Activated CD8-positive, alpha-beta T cell treated with anti-CD3 and anti-CD28 coated beads for 36 hours (primary cell): Measurements from ENCODE around the gene FLACC1. TPM values are rescaled to one million over a fixed set of nuclear protein-coding genes. Genes with fewer than 3 reads are reported as not detected.
"Not testable (repeated sequence)": the region's sequence is repeated elsewhere in the genome, so short reads cannot be mapped to it uniquely, and the experiment has no call there.

Experiments used
- ATAC-seq: fragments of 200-7000 bp; cut with Tn5 transposase; one replicate; pipeline ENCODE4 v1.10.0; 2021; ENCODE audit warnings: mild to moderate bottlenecking, moderate library complexity
- CTCF ChIA-PET: fragments of 350-600 bp; sonication (Branson Sonifier 250); formaldehyde crosslinking; loops from one replicate; lab custom pipeline; 2021; ENCODE audit warnings: antibody characterized with exemption; lab: Charles Lee
- POLR2A ChIA-PET: fragments of 350-600 bp; sonication (Branson Sonifier 250); formaldehyde crosslinking; loops from one replicate; lab custom pipeline; 2021; ENCODE audit warnings: antibody characterized with exemption; lab: Charles Lee
- DNase-seq: peaks from one replicate; pipeline ENCODE4 v3.0.0-alpha.2; 2020
- H3K27ac Mint-ChIP-seq: one replicate; pipeline ENCODE4 v1.8.0; 2021; ENCODE audit warnings: mild to moderate bottlenecking, mixed read lengths
- H3K27me3 Mint-ChIP-seq: one replicate; pipeline ENCODE4 v1.8.0; 2021; ENCODE audit warnings: mixed read lengths
- H3K36me3 Mint-ChIP-seq: one replicate; pipeline ENCODE4 v1.8.0; 2021; ENCODE audit warnings: low read depth, mixed read lengths
- H3K4me1 Mint-ChIP-seq: one replicate; pipeline ENCODE4 v1.8.0; 2021; ENCODE audit warnings: low read depth, mixed read lengths
- H3K4me3 Mint-ChIP-seq: one replicate; pipeline ENCODE4 v1.8.0; 2021; ENCODE audit warnings: mild to moderate bottlenecking, moderate library complexity, mixed read lengths
- H3K9me3 Mint-ChIP-seq: one replicate; pipeline ENCODE4 v1.8.0; 2021; ENCODE audit warnings: mixed read lengths
- CTCF ChIP-seq: fragments of 200-600 bp; IDR thresholded peaks from one replicate; pipeline ENCODE4 v1.8.0; 2022; ENCODE audit warnings: antibody characterized with exemption, mild to moderate bottlenecking
- intact Hi-C: fragments of 100-400 bp; cut with micrococcal nuclease; formaldehyde crosslinking; loops from one replicate; pipeline ENCODE4 v1.10.0; 2022
- total RNA-seq, 2 experiments: library from RNA; stranded (reverse); gene quantifications; one replicate each; pipeline ENCODE4 v1.2.3, GENCODE V29; 2021

FLACC1 gene
- total RNA-seq, 2 experiments from 2014 or later, result 0.59 to 0.76 TPM

GRCh38 chr2:201298462-201299052 is 58.6 kb downstream of the FLACC1 start:
- Mint-ChIP-seq H3K27ac (no peak overlapping the region), H3K4me3 (no peak overlapping the region), H3K4me1 (peaks cover 5% of the 10 kb centered on the region), H3K9me3 (peaks cover 26% of the 10 kb centered on the region), H3K27me3 (no peaks in the 10 kb centered on the region), H3K36me3 (peaks cover 39% of the 10 kb centered on the region)
- DNase-seq, result no peak
- intact Hi-C loops, result no loop called here
- POLR2A ChIA-PET, result no interaction called here
- TF ChIP-seq CTCF, result no peak
- CTCF ChIA-PET, result interaction anchor here (1.0 to 1.3 kb wide), 3 partner anchors 11 to 66 kb away, joined by 3 read pairs; no protein-coding TSS in a partner anchor
- no peak for ATAC-seq

GRCh38 chr2:201290457-201291148 is 66.5 kb downstream of the FLACC1 start:
- Mint-ChIP-seq H3K36me3 (peaks cover 62% of the 10 kb centered on the region), H3K9me3 (peaks cover 23% of the 10 kb centered on the region)
- H3K4me1 Mint-ChIP-seq, H3K4me3 Mint-ChIP-seq, ATAC-seq, H3K27me3 Mint-ChIP-seq, H3K27ac Mint-ChIP-seq, intact Hi-C loops, DNase-seq: not testable (repeated sequence)
- ChIA-PET CTCF (interaction anchor here (0.9 to 2.3 kb wide), 2 partner anchors 9 to 13 kb away, joined by 3 to 11 read pairs; no protein-coding TSS in a partner anchor), POLR2A (interaction anchor here (1.0 kb wide), 1 partner anchor 48 kb away, joined by 4 read pairs; no protein-coding TSS in a partner anchor)

- Mint-ChIP-seq H3K4me3 (no peak overlapping the region), H3K27me3 (no peaks in the 10 kb centered on the region), H3K9me3 (peaks cover 4% of the 10 kb centered on the region), H3K27ac (peak overlapping the region; percentile 17), H3K36me3 (peaks cover 56% of the 10 kb centered on the region), H3K4me1 (peaks cover 18% of the 10 kb centered on the region)
- ATAC-seq (no peak), DNase-seq (no peak)
- ChIA-PET CTCF (interaction anchor here (1.0 to 1.7 kb wide), 4 partner anchors 8 to 167 kb away, joined by 3 to 4 read pairs (median 3); no protein-coding TSS in a partner anchor), POLR2A (interaction anchor here (2.1 kb wide), 1 partner anchor 8 kb away, joined by 6 read pairs; no protein-coding TSS in a partner anchor)
- intact Hi-C loops, result no loop called here
- TF ChIP-seq CTCF, result no peak
These were observed 71.6 kb downstream of the FLACC1 start for GRCh38 chr2:201285499-201285898.

GRCh38 chr2:201280191-201281040 is 76.7 kb downstream of the FLACC1 start:
- Mint-ChIP-seq H3K27ac (peak overlapping the region; percentile 70), H3K36me3 (peaks cover 49% of the 10 kb centered on the region)
- CTCF ChIA-PET, result interaction anchor here (0.7 to 2.2 kb wide), 2 partner anchors 9 to 43 kb away, joined by 3 to 7 read pairs; no protein-coding TSS in a partner anchor

More at GRCh38 chr2:201280191-201281040, 76.7 kb downstream of the FLACC1 start:
- TF ChIP-seq CTCF, result no peak
- DNase-seq (no peak), ATAC-seq (no peak)
- Mint-ChIP-seq H3K4me3 (no peak overlapping the region), H3K4me1 (peaks cover 30% of the 10 kb centered on the region), H3K27me3 (no peaks in the 10 kb centered on the region), H3K9me3 (no peaks in the 10 kb centered on the region)
- intact Hi-C loops, result no loop called here
- POLR2A ChIA-PET, result interaction anchor here (1.0 to 1.4 kb wide), 2 partner anchors 11 to 20 kb away, joined by 3 read pairs; partner anchors contain the start of gene CASP8
